Measurements from ENCODE around the gene HYAL2.
"Not testable (repeated sequence)": the region's sequence is repeated elsewhere in the genome, so short reads cannot be mapped to it uniquely, and the experiment has no call there.

The HYAL2 gene

GRCh38 chr3:50327943-50328691, 5.6 kb upstream of the HYAL2 start, which contains the start of gene TUSC2:
Gene TUSC2 (minus strand): TSS chr3:50328223. CDS start chr3:50328099, 124 bp downstream.
- DNase-seq: peak; percentile 94

GRCh38 chr3:50327129-50327528, 4.6 kb upstream of the HYAL2 start:
- DNase-seq: no peak

GRCh38 chr3:50326182-50326541, 3.6 kb upstream of the HYAL2 start:
- no peak for DNase-seq

- DNase-seq: no peak
Observed at GRCh38 chr3:50325497-50326181, 3.1 kb upstream of the HYAL2 start.

GRCh38 chr3:50325113-50325480, 2.6 kb upstream of the HYAL2 start:
- DNase-seq: no peak

- DNase-seq: peak; percentile 53
Observed at GRCh38 chr3:50324351-50325112, 2.0 kb upstream of the HYAL2 start.

GRCh38 chr3:50323614-50324199, 1.2 kb upstream of the HYAL2 start:
- no peak for DNase-seq

- DNase-seq: no peak
Observed at GRCh38 chr3:50323092-50323600, 601 bp upstream of the HYAL2 start.

GRCh38 chr3:50322115-50322385, 495 bp downstream of the HYAL2 start:
- no peak for DNase-seq

- DNase-seq: peak; percentile 81
Observed at GRCh38 chr3:50321336-50322114, 1.0 kb downstream of the HYAL2 start.

GRCh38 chr3:50320853-50321335, 1.7 kb downstream of the HYAL2 start:
- DNase-seq: no peak

GRCh38 chr3:50319894-50320625, 2.5 kb downstream of the HYAL2 start:
- DNase-seq: no peak

GRCh38 chr3:50319181-50319893, 3.2 kb downstream of the HYAL2 start:
- no peak for DNase-seq

- DNase-seq: peak; percentile 24
Observed at GRCh38 chr3:50318615-50319014, 3.9 kb downstream of the HYAL2 start.

- no peak for DNase-seq
Observed at GRCh38 chr3:50318163-50318562, 4.4 kb downstream of the HYAL2 start.

- DNase-seq: no peak
Observed at GRCh38 chr3:50317300-50317699, 5.2 kb downstream of the HYAL2 start.

GRCh38 chr3:50316657-50317242, 5.8 kb downstream of the HYAL2 start:
- DNase-seq: peak; percentile 59

- no peak for DNase-seq
Observed at GRCh38 chr3:50314816-50315215, 7.7 kb downstream of the HYAL2 start.

GRCh38 chr3:50314342-50314741, 8.2 kb downstream of the HYAL2 start:
- DNase-seq: no peak

GRCh38 chr3:50312041-50312440, 10.5 kb downstream of the HYAL2 start:
- not testable (repeated sequence) for DNase-seq

- DNase-seq: no peak
Observed at GRCh38 chr3:50304601-50305000, 17.9 kb downstream of the HYAL2 start.
